Measurements from ENCODE around the gene SPATC1L. TPM values are rescaled to one million over a fixed set of nuclear protein-coding genes. Genes with fewer than 3 reads are reported as not detected.

SPATC1L gene
- total RNA-seq, 1 donor from 2014 or later = 14.1 TPM

- TF ChIP-seq, protein P1, sequence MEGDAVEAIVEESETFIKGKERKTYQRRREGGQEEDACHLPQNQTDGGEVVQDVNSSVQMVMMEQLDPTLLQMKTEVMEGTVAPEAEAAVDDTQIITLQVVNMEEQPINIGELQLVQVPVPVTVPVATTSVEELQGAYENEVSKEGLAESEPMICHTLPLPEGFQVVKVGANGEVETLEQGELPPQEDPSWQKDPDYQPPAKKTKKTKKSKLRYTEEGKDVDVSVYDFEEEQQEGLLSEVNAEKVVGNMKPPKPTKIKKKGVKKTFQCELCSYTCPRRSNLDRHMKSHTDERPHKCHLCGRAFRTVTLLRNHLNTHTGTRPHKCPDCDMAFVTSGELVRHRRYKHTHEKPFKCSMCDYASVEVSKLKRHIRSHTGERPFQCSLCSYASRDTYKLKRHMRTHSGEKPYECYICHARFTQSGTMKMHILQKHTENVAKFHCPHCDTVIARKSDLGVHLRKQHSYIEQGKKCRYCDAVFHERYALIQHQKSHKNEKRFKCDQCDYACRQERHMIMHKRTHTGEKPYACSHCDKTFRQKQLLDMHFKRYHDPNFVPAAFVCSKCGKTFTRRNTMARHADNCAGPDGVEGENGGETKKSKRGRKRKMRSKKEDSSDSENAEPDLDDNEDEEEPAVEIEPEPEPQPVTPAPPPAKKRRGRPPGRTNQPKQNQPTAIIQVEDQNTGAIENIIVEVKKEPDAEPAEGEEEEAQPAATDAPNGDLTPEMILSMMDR (IDR thresholded peaks at IDR 0.05) = no peak
- H3K27me3 Mint-ChIP-seq (ENCODE audit: low read depth) = no peaks in the 10 kb centered on the region
- H3K4me1 Mint-ChIP-seq (ENCODE audit: low read depth) = no peaks in the 10 kb centered on the region
- DNase-seq (ENCODE audit: low spot score) = peak; percentile 81
- no peak overlapping the region for H3K4me3 Mint-ChIP-seq (ENCODE audit: unreplicated experiment)
- H3K9me3 Mint-ChIP-seq (ENCODE audit: low read depth) = no peaks in the 10 kb centered on the region
- H3K36me3 Mint-ChIP-seq (ENCODE audit: low read depth) = peaks cover 23% of the 10 kb centered on the region
- H3K27ac Mint-ChIP-seq (ENCODE audit: unreplicated experiment) = no peak overlapping the region
Observed at GRCh38 chr21:46127239-46128105, 56.8 kb downstream of the SPATC1L start.

- Mint-ChIP-seq H3K27me3 (ENCODE audit: low read depth) (no peaks in the 10 kb centered on the region), H3K4me1 (ENCODE audit: low read depth) (peaks cover 3% of the 10 kb centered on the region), H3K9me3 (ENCODE audit: low read depth) (no peaks in the 10 kb centered on the region), H3K36me3 (ENCODE audit: low read depth) (peaks cover 27% of the 10 kb centered on the region), H3K27ac (ENCODE audit: unreplicated experiment) (no peak overlapping the region), H3K4me3 (ENCODE audit: unreplicated experiment) (no peak overlapping the region)
- peak; percentile 91 for DNase-seq (ENCODE audit: low spot score)
- TF ChIP-seq, protein P1 (IDR thresholded peaks at IDR 0.05) = no peak
Observed at GRCh38 chr21:46126309-46127238, 57.7 kb downstream of the SPATC1L start.

DNA sequence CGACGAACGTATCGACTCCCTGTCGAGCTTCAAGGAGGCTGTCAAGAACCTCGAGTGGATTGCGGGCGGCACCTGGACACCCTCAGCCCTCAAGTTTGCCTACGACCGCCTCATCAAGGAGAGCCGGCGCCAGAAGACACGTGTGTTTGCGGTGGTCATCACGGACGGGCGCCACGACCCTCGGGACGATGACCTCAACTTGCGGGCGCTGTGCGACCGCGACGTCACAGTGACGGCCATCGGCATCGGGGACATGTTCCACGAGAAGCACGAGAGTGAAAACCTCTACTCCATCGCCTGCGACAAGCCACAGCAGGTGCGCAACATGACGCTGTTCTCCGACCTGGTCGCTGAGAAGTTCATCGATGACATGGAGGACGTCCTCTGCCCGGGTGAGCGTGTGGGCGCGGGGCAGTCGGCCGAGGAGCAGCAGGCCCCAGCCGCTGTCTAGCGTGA, 58.4 kb downstream of the SPATC1L start:
- TF ChIP-seq, protein P1 (IDR thresholded peaks at IDR 0.05) = no peak
- DNase-seq (ENCODE audit: low spot score) = no peak
- H3K27me3 Mint-ChIP-seq (ENCODE audit: low read depth) = no peaks in the 10 kb centered on the region
- no peak overlapping the region for H3K4me3 Mint-ChIP-seq (ENCODE audit: unreplicated experiment)
- H3K36me3 Mint-ChIP-seq (ENCODE audit: low read depth) = peaks cover 27% of the 10 kb centered on the region
- H3K27ac Mint-ChIP-seq (ENCODE audit: unreplicated experiment) = no peak overlapping the region
- H3K9me3 Mint-ChIP-seq (ENCODE audit: low read depth) = no peaks in the 10 kb centered on the region
- peaks cover 3% of the 10 kb centered on the region for H3K4me1 Mint-ChIP-seq (ENCODE audit: low read depth)

GRCh38 chr21:46124926-46125845, 59.1 kb downstream of the SPATC1L start:
- Mint-ChIP-seq H3K36me3 (ENCODE audit: low read depth) (peaks cover 27% of the 10 kb centered on the region), H3K27ac (ENCODE audit: unreplicated experiment) (no peak overlapping the region), H3K4me3 (ENCODE audit: unreplicated experiment) (no peak overlapping the region), H3K27me3 (ENCODE audit: low read depth) (no peaks in the 10 kb centered on the region), H3K9me3 (ENCODE audit: low read depth) (no peaks in the 10 kb centered on the region), H3K4me1 (ENCODE audit: low read depth) (peaks cover 3% of the 10 kb centered on the region)
- peak; percentile 89 for DNase-seq (ENCODE audit: low spot score)
- TF ChIP-seq, protein P1 (IDR thresholded peaks at IDR 0.05) = no peak

All from chondrocyte (in vitro differentiated cells).